Smooth muscle cell of trachea (primary cell): ENCODE results near the gene LDLRAP1. TPM values are rescaled to one million over a fixed set of nuclear protein-coding genes. Genes with fewer than 3 reads are reported as not detected.

Experiments
- total RNA-seq: library from RNA; depleted of rRNA; stranded (reverse); fragments of >200 nt; gene quantifications from 2 replicates; pipeline ENCODE4 v1.2.1, GENCODE V29; 2014

LDLRAP1 gene
- total RNA-seq, result 5.1 and 12.1 TPM in 2 replicates

GRCh38 chr1:25543425-25544242, at the start of gene LDLRAP1:
Gene LDLRAP1, plus strand, starts transcription at chr1:25543606. Its CDS starts 93 bp downstream, at chr1:25543699.

DNA sequence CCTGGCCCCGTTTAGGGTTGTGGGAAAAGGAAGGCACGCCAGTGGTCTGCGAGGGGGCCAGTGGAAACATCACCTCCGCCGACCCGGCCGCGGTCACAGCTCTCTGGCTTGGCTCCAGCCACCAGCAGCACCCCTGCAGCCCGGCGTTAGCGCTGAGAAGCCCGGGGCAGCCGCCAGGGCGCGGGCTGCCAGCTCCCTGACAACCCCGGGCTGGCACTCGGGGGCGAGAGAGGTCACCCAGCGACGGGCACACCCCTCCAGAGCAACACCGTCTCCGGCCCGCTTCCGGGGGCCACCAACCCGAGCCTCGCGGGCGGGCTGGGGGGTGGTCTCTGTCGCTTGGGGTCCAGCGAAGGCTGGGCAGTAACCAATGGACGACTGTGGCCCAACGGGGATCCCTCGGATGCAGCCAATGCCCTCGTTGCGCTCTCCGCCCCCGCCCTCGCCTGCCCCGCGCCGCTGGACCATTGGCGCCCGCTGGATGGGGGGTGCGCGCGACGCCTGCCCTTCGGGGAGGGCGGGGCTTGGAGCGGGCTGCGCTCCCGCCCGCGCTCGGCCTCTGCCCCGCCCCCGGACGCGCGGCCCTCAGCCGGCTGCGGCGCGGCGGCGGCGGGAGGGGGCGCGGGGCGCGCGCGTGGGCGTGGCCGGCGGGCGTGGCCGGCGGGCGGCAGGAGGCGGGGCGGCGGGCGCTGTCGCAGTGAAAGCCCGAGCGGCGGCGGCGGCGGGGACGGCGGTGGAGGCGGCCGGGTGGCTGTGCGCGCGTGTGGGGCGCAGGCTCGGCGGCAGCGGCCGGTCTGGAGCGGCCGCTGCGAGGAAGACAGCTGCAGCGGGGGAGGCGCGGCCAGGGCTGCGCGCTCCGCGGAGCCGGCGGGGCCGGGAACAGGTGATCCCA, 72.9 kb downstream of the LDLRAP1 start, which contains the start of gene MAN1C1:
TSS of gene MAN1C1 (plus strand) at position 697 of the 892 bp plus-strand sequence. CDS start 1,007 bp downstream, outside the sequence.

Other genes with a start within 250 kb of the LDLRAP1 start
- gene TMEM50A, start 205.3 kb upstream of the LDLRAP1 start, total RNA-seq, result 87.7 and 129 TPM in 2 replicates
- gene RHCE, start 122.8 kb upstream of the LDLRAP1 start, total RNA-seq, result 0.15 and 0.99 TPM in 2 replicates
- gene MACO1, start 112.7 kb upstream of the LDLRAP1 start, total RNA-seq, result 14.0 and 14.4 TPM in 2 replicates
- 4.7 and 12.1 TPM in 2 replicates for gene MAN1C1, start 73.2 kb downstream of the LDLRAP1 start, total RNA-seq